HL-60 (cell line): ENCODE measurements around the gene EIF4A3.

ENCODE experiments used
- CTCF ChIP-seq: IDR thresholded peaks from one replicate; pipeline ENCODE4 v1.5.1; 2011; ENCODE audit warnings: low read length, control low read depth, inconsistent platforms; ENCODE audit not compliant: insufficient read depth
- POLR2AphosphoS5 ChIP-seq: IDR thresholded peaks from 2 replicates; pipeline ENCODE4 v1.6.1; 2012; ENCODE audit warnings: low read depth

- TF ChIP-seq CTCF (no peak), POLR2AphosphoS5 (no peak)
These were observed 62.2 kb downstream of the EIF4A3 start for GRCh38 chr17:80084773-80085172.
